H1 (cell line): Measurements from ENCODE around the gene BARX2. TPM values are rescaled to one million over a fixed set of nuclear protein-coding genes. Genes with fewer than 3 reads are reported as not detected.

Experiments used
- CTCF ChIA-PET: fragments of 300-600 bp; sonication (Branson Sonifier 250); formaldehyde crosslinking; loops from one replicate; lab custom pipeline; 2021; ENCODE audit not compliant: partially characterized antibody; lab: Charles Lee
- POLR2A ChIA-PET: fragments of 300-600 bp; sonication (Branson Sonifier 250); formaldehyde crosslinking; loops from one replicate; lab custom pipeline; 2021; ENCODE audit warnings: inconsistent platforms; ENCODE audit not compliant: partially characterized antibody; lab: Charles Lee
- DNase-seq, 2 experiments: peaks; one replicate each; pipeline versions ENCODE4 v3.0.0 to v3.0.0-alpha.2; 2010 to 2022; ENCODE audit warnings: low spot score in 2 of 2, low read depth in 1 of 2, mixed read lengths in 1 of 2
- FAIRE-seq: peaks from 2 replicates; lab custom pipeline; 2011; peaks lifted over from hg19 to GRCh38; lab: Jason Lieb, UNC
- H2AFZ ChIP-seq: 2 replicates; pipeline ENCODE4 v1.8.1; 2012; ENCODE audit warnings: low read length, inconsistent platforms
- H2AK5ac ChIP-seq: 2 replicates; pipeline ENCODE4 v1.6.1; 2013; ENCODE audit warnings: low read depth, low read length
- H2BK120ac ChIP-seq: replicated peaks from 2 replicates; pipeline ENCODE3; 2013; ENCODE audit warnings: low read depth, low read length, inconsistent platforms
- H2BK12ac ChIP-seq: 2 replicates; pipeline ENCODE4 v1.6.1; 2013; ENCODE audit warnings: low read depth, low read length
- H2BK15ac ChIP-seq: 2 replicates; pipeline ENCODE4 v1.6.1; 2013; ENCODE audit warnings: low read length
- H2BK20ac ChIP-seq: 2 replicates; pipeline ENCODE4 v1.6.1; 2013; ENCODE audit warnings: low read length
- H2BK5ac ChIP-seq: 2 replicates; pipeline ENCODE4 v1.6.1; 2013; ENCODE audit warnings: low read depth, low read length
- H3K14ac ChIP-seq: 2 replicates; pipeline ENCODE4 v1.6.1; 2013; ENCODE audit warnings: inconsistent platforms; ENCODE audit not compliant: insufficient read length
- H3K18ac ChIP-seq: 2 replicates; pipeline ENCODE4 v1.6.1; 2013; ENCODE audit warnings: low read length; ENCODE audit errors: extremely low read depth
- H3K23ac ChIP-seq: 2 replicates; pipeline ENCODE4 v1.6.1; 2013; ENCODE audit warnings: inconsistent platforms; ENCODE audit not compliant: insufficient read length
- H3K23me2 ChIP-seq: 2 replicates; pipeline ENCODE4 v1.6.1; 2013; ENCODE audit warnings: low read depth, low read length
- H3K27ac ChIP-seq: 2 replicates; pipeline ENCODE4 v1.6.1; 2011; ENCODE audit warnings: low read depth, low read length, inconsistent platforms
- H3K27me3 ChIP-seq, 4 experiments: replicated peaks in 1 of 4; 1 replicate in 1 of 4; 2 replicates in 3 of 4; pipeline versions ENCODE4 v1.6.1 to v1.8.1; 2011 to 2013; ENCODE audit warnings: low read length in 3 of 4, mild to moderate bottlenecking in 3 of 4, inconsistent platforms in 2 of 4, mixed read lengths in 2 of 4, moderate library complexity in 1 of 4; ENCODE audit not compliant: control insufficient read depth in 3 of 4, insufficient read depth in 3 of 4; ENCODE audit errors: extremely low read depth in 1 of 4
- H3K36me3 ChIP-seq, 4 experiments: 2 replicates each; pipeline versions ENCODE4 v1.6.1 to v1.8.1; 2011 to 2013; ENCODE audit warnings: mild to moderate bottlenecking in 4 of 4, low read length in 3 of 4, moderate library complexity in 2 of 4, control low read depth in 1 of 4, inconsistent platforms in 1 of 4; ENCODE audit not compliant: insufficient read depth in 4 of 4, control insufficient read depth in 2 of 4
- H3K4ac ChIP-seq: replicated peaks from 2 replicates; pipeline ENCODE3; 2013; ENCODE audit warnings: low read length, low read depth, mixed read lengths, inconsistent platforms; ENCODE audit not compliant: insufficient read length
- H3K4me1 ChIP-seq, 4 experiments: replicated peaks in 1 of 4; 1 replicate in 1 of 4; 2 replicates in 3 of 4; pipeline versions ENCODE4 v1.6.1 to v1.8.1; 2011 to 2013; ENCODE audit warnings: low read length in 3 of 4, inconsistent platforms in 2 of 4, mixed read lengths in 1 of 4; ENCODE audit not compliant: insufficient read depth in 4 of 4, control insufficient read depth in 3 of 4
- H3K4me2 ChIP-seq, 2 experiments: 2 replicates each; pipeline versions ENCODE4 v1.6.1 to v1.8.1; 2011 to 2013; ENCODE audit warnings: low read depth in 2 of 2, low read length in 2 of 2, control low read depth in 1 of 2, inconsistent platforms in 1 of 2, mild to moderate bottlenecking in 1 of 2; ENCODE audit not compliant: insufficient read depth in 1 of 2
- H3K4me3 ChIP-seq, 4 experiments: fragments of 200-600, 300-600 bp in 1 of 4; sonication (generic), shearing (Covaris generic), sonication (Bioruptor Twin) in 1 of 4; 2 replicates each; pipeline versions ENCODE4 v1.5.1 to v1.8.1; 2011 to 2016; ENCODE audit warnings: low read length in 4 of 4, low read depth in 3 of 4, control low read depth in 2 of 4, inconsistent platforms in 2 of 4, mild to moderate bottlenecking in 2 of 4, mixed read lengths in 1 of 4, moderate library complexity in 1 of 4; ENCODE audit not compliant: insufficient read depth in 2 of 4; ENCODE audit errors: extremely low read depth in 1 of 4
- H3K56ac ChIP-seq: replicated peaks from 2 replicates; pipeline ENCODE3; 2013; ENCODE audit warnings: low read depth, mild to moderate bottlenecking, mixed read lengths, low read length, inconsistent platforms; ENCODE audit not compliant: insufficient read length
- H3K79me1 ChIP-seq: 2 replicates; pipeline ENCODE4 v1.6.1; 2013; ENCODE audit warnings: low read depth, low read length, control low read depth
- H3K79me2 ChIP-seq, 2 experiments: 2 replicates each; pipeline versions ENCODE4 v1.6.1 to v1.8.1; 2012 to 2013; ENCODE audit warnings: low read length in 2 of 2, mild to moderate bottlenecking in 2 of 2, inconsistent platforms in 1 of 2; ENCODE audit not compliant: insufficient read depth in 2 of 2, control insufficient read depth in 1 of 2
- H3K9ac ChIP-seq, 4 experiments: replicated peaks in 1 of 4; 1 replicate in 1 of 4; 2 replicates in 3 of 4; pipeline versions ENCODE4 v1.6.1 to v1.8.1; 2011 to 2013; ENCODE audit warnings: low read depth in 3 of 4, low read length in 3 of 4, control low read depth in 2 of 4, mild to moderate bottlenecking in 2 of 4, moderate library complexity in 2 of 4, inconsistent platforms in 1 of 4; ENCODE audit errors: extremely low read depth in 1 of 4
- H3K9me3 ChIP-seq, 2 experiments: 2 replicates each; pipeline versions ENCODE4 v1.6.1 to v1.8.1; 2012 to 2013; ENCODE audit warnings: mild to moderate bottlenecking in 2 of 2, moderate library complexity in 2 of 2, control low read depth in 1 of 2, inconsistent platforms in 1 of 2, low read depth in 1 of 2, low read length in 1 of 2, mixed read lengths in 1 of 2; ENCODE audit not compliant: insufficient read depth in 2 of 2
- H4K20me1 ChIP-seq, 2 experiments: replicated peaks in 1 of 2; 2 replicates each; pipeline versions ENCODE3 to v1.8.1; 2011 to 2013; ENCODE audit warnings: inconsistent platforms in 2 of 2, low read length in 2 of 2, mild to moderate bottlenecking in 1 of 2; ENCODE audit not compliant: insufficient read depth in 2 of 2, control insufficient read depth in 1 of 2
- H4K5ac ChIP-seq: 2 replicates; pipeline ENCODE4 v1.6.1; 2013; ENCODE audit warnings: low read length, low read depth, mixed read lengths, inconsistent platforms; ENCODE audit not compliant: insufficient read length
- H4K8ac ChIP-seq: 2 replicates; pipeline ENCODE4 v1.8.0; 2013; ENCODE audit warnings: mild to moderate bottlenecking, moderate library complexity, low read length, inconsistent platforms; ENCODE audit not compliant: insufficient read depth; ENCODE audit errors: extremely low read depth
- H4K91ac ChIP-seq: replicated peaks from 2 replicates; pipeline ENCODE3; 2013; ENCODE audit warnings: low read length, mixed read lengths, inconsistent platforms; ENCODE audit not compliant: insufficient read length
- CBX8 ChIP-seq: fragments of 300-800, 300-1000 bp; sonication (generic); IDR thresholded peaks from 2 replicates; pipeline ENCODE4 v1.7.1; 2016; ENCODE audit warnings: low read depth, low read length, borderline replicate concordance
- CEBPB ChIP-seq: IDR thresholded peaks from 2 replicates; pipeline ENCODE4 v1.6.1; 2012; ENCODE audit warnings: low read depth, low read length
- HDAC2 ChIP-seq, 2 experiments: fragments of 300-600 bp in 1 of 2; sonication (generic) in 1 of 2; IDR thresholded peaks; 2 replicates each; pipeline ENCODE4 v1.6.1; 2011 to 2012; ENCODE audit warnings: low read depth in 2 of 2, low read length in 2 of 2, mild to moderate bottlenecking in 2 of 2, moderate library complexity in 2 of 2, borderline replicate concordance in 1 of 2, inconsistent platforms in 1 of 2
- HDAC6 ChIP-seq: IDR thresholded peaks from one replicate; pipeline ENCODE4 v1.7.1; 2012; ENCODE audit warnings: low read depth, mild to moderate bottlenecking, inconsistent platforms, low read length, moderate library complexity
- NRF1 ChIP-seq: IDR thresholded peaks from 2 replicates; pipeline ENCODE4 v1.6.1; 2011; ENCODE audit warnings: mild to moderate bottlenecking, low read depth, low read length, improper control_type of control experiment
- POLR2A ChIP-seq, 2 experiments: IDR thresholded peaks; 1 replicate in 1 of 2; 2 replicates in 1 of 2; pipeline ENCODE4 v1.6.1; 2011; ENCODE audit warnings: low read depth in 2 of 2, low read length in 2 of 2, mild to moderate bottlenecking in 2 of 2; ENCODE audit errors: control extremely low read depth in 1 of 2
- POLR2AphosphoS5 ChIP-seq: IDR thresholded peaks from 2 replicates; pipeline ENCODE4 v1.6.1; 2011; ENCODE audit warnings: low read depth, low read length
- RAD21 ChIP-seq, 2 experiments: IDR thresholded peaks in 1 of 2; conservative IDR thresholded peaks in 1 of 2; 2 replicates each; pipeline ENCODE4 v1.6.1; 2011; ENCODE audit warnings: low read depth in 2 of 2, low read length in 2 of 2, improper control_type of control experiment in 1 of 2, inconsistent platforms in 1 of 2, mild to moderate bottlenecking in 1 of 2, moderate library complexity in 1 of 2
- SIN3A ChIP-seq, 2 experiments: IDR thresholded peaks in 1 of 2; conservative IDR thresholded peaks in 1 of 2; 2 replicates each; pipeline ENCODE4 v1.6.1; 2011 to 2012; ENCODE audit warnings: low read length in 2 of 2, improper control_type of control experiment in 1 of 2, low read depth in 1 of 2, mild to moderate bottlenecking in 1 of 2
- SRF ChIP-seq: IDR thresholded peaks from 2 replicates; pipeline ENCODE4 v1.6.1; 2011; ENCODE audit warnings: mild to moderate bottlenecking, low read depth, low read length, moderate library complexity
- TAF1 ChIP-seq: IDR thresholded peaks from 2 replicates; pipeline ENCODE4 v1.6.1; 2011; ENCODE audit warnings: mild to moderate bottlenecking, low read depth, low read length
- TBP ChIP-seq: IDR thresholded peaks from 2 replicates; pipeline ENCODE4 v1.6.1; 2011; ENCODE audit warnings: low read depth, low read length, improper control_type of control experiment
- USF2 ChIP-seq: IDR thresholded peaks from 2 replicates; pipeline ENCODE4 v1.6.1; 2011; ENCODE audit warnings: low read length, improper control_type of control experiment
- WGBS, 2 experiments: shearing (Covaris generic) in 1 of 2; methylation state at CpG; one replicate each; pipeline versions ENCODE4 v1.1.6 to v1.1.7; 2013 to 2015; ENCODE audit warnings: low lambda C conversion rate in 2 of 2, mixed read lengths in 2 of 2, inconsistent platforms in 1 of 2, low coverage in 1 of 2, missing lambda C conversion rate in 1 of 2; ENCODE audit not compliant: insufficient replicate concordance in 2 of 2, insufficient coverage in 1 of 2, insufficient read length in 1 of 2; ENCODE audit errors: extremely low coverage in 1 of 2, missing lambda C conversion rate in 1 of 2; 5-methylcytosine and 5-hydroxymethylcytosine counted together
- polyA plus RNA-seq, 7 experiments: library from polyadenylated mRNA; depleted of rRNA in 3 of 7; stranded (reverse) in 5 of 7; unstranded in 2 of 7; fragments of >200 nt in 5 of 7; fragments of 200-250 nt in 2 of 7; gene quantifications; 1 replicate in 5 of 7; 2 replicates in 1 of 7; 4 replicates in 1 of 7; pipeline versions ENCODE4 v1.2.1 to v1.2.3, GENCODE V29; 2011 to 2013; ENCODE audit warnings: missing spikeins in 2 of 7, mixed read lengths in 2 of 7
- total RNA-seq: library from RNA; stranded (reverse); fragmentation: NEBNext Ultra II Directional; extraction: Animal tissue kit (Norgen Biotek cat#: 25700); gene quantifications from 2 replicates; pipeline ENCODE4 v1.2.1, GENCODE V29; 2021

The BARX2 gene
- total and polyA plus RNA-seq, 2 of the 8 experiments (the other 6 are each of a cell fraction or from before 2014, with no cell fraction given) = not detected

DNA sequence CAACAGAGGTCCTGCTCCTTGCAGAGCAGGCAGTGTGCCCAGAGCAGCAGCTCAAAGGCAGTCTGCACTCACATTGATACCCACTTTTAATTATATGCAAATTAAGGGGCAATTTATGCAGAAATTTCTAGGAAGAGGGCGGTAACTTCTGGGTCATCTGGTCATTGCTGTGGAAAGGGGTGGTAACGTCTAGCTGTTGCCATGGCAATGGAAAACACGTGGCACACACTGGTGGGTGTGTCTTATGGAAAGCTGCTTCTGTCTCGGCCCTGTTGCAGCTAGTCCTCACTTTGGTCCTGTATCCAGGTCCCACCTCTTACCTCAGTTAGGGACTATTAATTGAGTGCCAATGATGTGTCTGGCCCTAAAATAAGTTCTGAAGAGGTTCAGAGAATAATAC lies 36.8 kb downstream of the BARX2 start:
- H2BK12ac ChIP-seq = no peak overlapping the region
- WGBS, 2 experiments = 85% methylated on average over 4 of the region's 4 CpGs; no CpG with 5 or more reads in 1 of the 2 experiments
- no peak overlapping the region for H3K4ac ChIP-seq
- no peak overlapping the region for H2BK15ac ChIP-seq
- H4K20me1 ChIP-seq = peaks cover 0 to 2% of the 10 kb centered on the region in 2 experiments
- no peak overlapping the region for H2BK120ac ChIP-seq
- TF ChIP-seq TBP = no peak
- TF ChIP-seq HDAC6 = no peak
- no peak for TF ChIP-seq NRF1
- no peak for TF ChIP-seq POLR2AphosphoS5
- no peak for TF ChIP-seq TAF1
- TF ChIP-seq USF2 = no peak
- no peak for TF ChIP-seq SRF
- TF ChIP-seq HDAC2 (IDR thresholded peaks at IDR 0.05; ENCODE audit: borderline replicate concordance in 1 of 2, low read depth in 2 of 2, low read length in 2 of 2) = no peak
- no peak for TF ChIP-seq CEBPB
- TF ChIP-seq SIN3A (conservative IDR thresholded peaks at IDR 0.05 in 1 of 2, IDR thresholded peaks at IDR 0.05 in 1 of 2; ENCODE audit: low read depth in 1 of 2, low read length in 2 of 2) = no peak
- TF ChIP-seq POLR2A (IDR thresholded peaks at IDR 0.05; ENCODE audit: control extremely low read depth in 1 of 2, low read depth in 2 of 2, low read length in 2 of 2) = no peak
- TF ChIP-seq RAD21 (IDR thresholded peaks at IDR 0.05 in 1 of 2, conservative IDR thresholded peaks at IDR 0.05 in 1 of 2; ENCODE audit: low read depth in 2 of 2, low read length in 2 of 2) = no peak
- no peak for TF ChIP-seq CBX8
- DNase-seq (no peak), FAIRE-seq (no peak)
- no peaks in the 10 kb centered on the region for H3K79me1 ChIP-seq
- H3K9ac ChIP-seq = no peak overlapping the region
- no peak overlapping the region for H3K4me3 ChIP-seq
- H3K18ac ChIP-seq = no peak overlapping the region
- H3K4me1 ChIP-seq = no peaks in the 10 kb centered on the region
- H3K4me2 ChIP-seq = no peak overlapping the region
- POLR2A ChIA-PET = no interaction called here
- no peaks in the 10 kb centered on the region for H3K27me3 ChIP-seq
- no peak overlapping the region for H4K91ac ChIP-seq
- H4K5ac ChIP-seq = no peak overlapping the region
- H3K56ac ChIP-seq = no peak overlapping the region
- H3K23ac ChIP-seq = no peak overlapping the region
- H3K23me2 ChIP-seq = no peaks in the 10 kb centered on the region
- no peak overlapping the region for H2AFZ ChIP-seq
- H2AK5ac ChIP-seq = no peak overlapping the region
- H2BK5ac ChIP-seq = no peak overlapping the region
- no peak overlapping the region for H3K27ac ChIP-seq
- no peak overlapping the region for H3K14ac ChIP-seq
- H4K8ac ChIP-seq = no peak overlapping the region
- H3K36me3 ChIP-seq = no peaks in the 10 kb centered on the region
- no peak overlapping the region for H2BK20ac ChIP-seq
- H3K79me2 ChIP-seq = no peaks in the 10 kb centered on the region
- CTCF ChIA-PET = interaction anchor here (0.9 to 2.0 kb wide), 6 partner anchors 10 to 286 kb away, joined by 3 to 8 read pairs (median 4); no protein-coding TSS in a partner anchor
- no peaks in the 10 kb centered on the region for H3K9me3 ChIP-seq
